ENCODE data around the gene JAZF1. TPM values are rescaled to one million over a fixed set of nuclear protein-coding genes. Genes with fewer than 3 reads are reported as not detected.

Gene JAZF1
- total and polyA plus RNA-seq, 2 of the 4 experiments (the other 2 are of a cell fraction) = 8.4 to 10.5 TPM

DNA sequence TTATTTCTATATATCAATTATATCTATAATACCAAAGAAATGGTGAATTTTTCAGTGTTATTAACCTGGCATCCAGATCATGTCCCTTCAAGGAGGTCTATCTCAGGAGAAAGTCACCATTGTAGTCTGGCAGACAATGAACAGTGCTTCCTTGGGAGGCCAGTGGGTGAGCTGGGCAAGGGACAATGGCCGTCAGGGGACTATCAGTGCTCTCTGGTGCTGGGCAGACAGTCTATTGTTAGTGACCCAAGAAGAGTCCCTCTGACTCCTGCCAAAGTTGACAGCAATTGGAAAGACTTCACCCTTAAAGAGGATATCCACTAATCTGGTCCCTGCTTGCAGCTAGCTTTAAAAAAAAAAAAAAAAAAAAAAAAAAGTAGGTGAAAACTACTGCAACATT, 7.1 kb downstream of the JAZF1 start:
- no peak overlapping the region for H2AK9ac ChIP-seq (replicated peaks; ENCODE audit: low read depth, low read length, poor library complexity)
- no peak overlapping the region for H2BK120ac ChIP-seq (ENCODE audit: low read depth, low read length)
- peaks cover 36 to 73% of the 10 kb centered on the region in 2 experiments for H3K79me1 ChIP-seq (ENCODE audit: low read depth in 1 of 2, low read length in 2 of 2)
- H3K4ac ChIP-seq (ENCODE audit: low read depth, low read length) = no peak overlapping the region
- no peak overlapping the region for H3K4me2 ChIP-seq (ENCODE audit: low read depth, low read length)
- H3K27ac ChIP-seq (ENCODE audit: insufficient read depth, low read length) = no peak overlapping the region
- H3K56ac ChIP-seq (ENCODE audit: extremely low read depth, insufficient read depth, low read length) = no peak overlapping the region
- no peak overlapping the region for H4K5ac ChIP-seq (ENCODE audit: low read depth, low read length)
- no peak for TF ChIP-seq POLR2A (IDR thresholded peaks at IDR 0.05; ENCODE audit: low read depth, low read length)
- TF ChIP-seq, protein P1, sequence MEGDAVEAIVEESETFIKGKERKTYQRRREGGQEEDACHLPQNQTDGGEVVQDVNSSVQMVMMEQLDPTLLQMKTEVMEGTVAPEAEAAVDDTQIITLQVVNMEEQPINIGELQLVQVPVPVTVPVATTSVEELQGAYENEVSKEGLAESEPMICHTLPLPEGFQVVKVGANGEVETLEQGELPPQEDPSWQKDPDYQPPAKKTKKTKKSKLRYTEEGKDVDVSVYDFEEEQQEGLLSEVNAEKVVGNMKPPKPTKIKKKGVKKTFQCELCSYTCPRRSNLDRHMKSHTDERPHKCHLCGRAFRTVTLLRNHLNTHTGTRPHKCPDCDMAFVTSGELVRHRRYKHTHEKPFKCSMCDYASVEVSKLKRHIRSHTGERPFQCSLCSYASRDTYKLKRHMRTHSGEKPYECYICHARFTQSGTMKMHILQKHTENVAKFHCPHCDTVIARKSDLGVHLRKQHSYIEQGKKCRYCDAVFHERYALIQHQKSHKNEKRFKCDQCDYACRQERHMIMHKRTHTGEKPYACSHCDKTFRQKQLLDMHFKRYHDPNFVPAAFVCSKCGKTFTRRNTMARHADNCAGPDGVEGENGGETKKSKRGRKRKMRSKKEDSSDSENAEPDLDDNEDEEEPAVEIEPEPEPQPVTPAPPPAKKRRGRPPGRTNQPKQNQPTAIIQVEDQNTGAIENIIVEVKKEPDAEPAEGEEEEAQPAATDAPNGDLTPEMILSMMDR (conservative IDR thresholded peaks at IDR 0.05; ENCODE audit: low read depth, low read length) = no peak
- TF ChIP-seq RAD21 (IDR thresholded peaks at IDR 0.05; ENCODE audit: low read length) = no peak
- TF ChIP-seq, protein P2, sequence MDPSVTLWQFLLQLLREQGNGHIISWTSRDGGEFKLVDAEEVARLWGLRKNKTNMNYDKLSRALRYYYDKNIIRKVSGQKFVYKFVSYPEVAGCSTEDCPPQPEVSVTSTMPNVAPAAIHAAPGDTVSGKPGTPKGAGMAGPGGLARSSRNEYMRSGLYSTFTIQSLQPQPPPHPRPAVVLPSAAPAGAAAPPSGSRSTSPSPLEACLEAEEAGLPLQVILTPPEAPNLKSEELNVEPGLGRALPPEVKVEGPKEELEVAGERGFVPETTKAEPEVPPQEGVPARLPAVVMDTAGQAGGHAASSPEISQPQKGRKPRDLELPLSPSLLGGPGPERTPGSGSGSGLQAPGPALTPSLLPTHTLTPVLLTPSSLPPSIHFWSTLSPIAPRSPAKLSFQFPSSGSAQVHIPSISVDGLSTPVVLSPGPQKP (IDR thresholded peaks at IDR 0.05; ENCODE audit: borderline replicate concordance, low read depth, low read length) = no peak
- no peak for TF ChIP-seq CEBPB (IDR thresholded peaks at IDR 0.05; ENCODE audit: low read depth, low read length)
- no peak for TF ChIP-seq MXI1 (IDR thresholded peaks at IDR 0.05; ENCODE audit: borderline replicate concordance, low read depth, low read length)
- no peak for TF ChIP-seq NFE2L2 (IDR thresholded peaks at IDR 0.05; ENCODE audit: low read depth, low read length)
- no peak for TF ChIP-seq MAFK (IDR thresholded peaks at IDR 0.05; ENCODE audit: low read depth, low read length)
- no peak for TF ChIP-seq CHD1 (IDR thresholded peaks at IDR 0.05; ENCODE audit: low read depth, low read length)
- no peak for TF ChIP-seq RCOR1 (IDR thresholded peaks at IDR 0.05; ENCODE audit: insufficient replicate concordance, low read length)
- TF ChIP-seq SMC3 (IDR thresholded peaks at IDR 0.05; ENCODE audit: low read depth, low read length) = no peak
- no peak for TF ChIP-seq BHLHE40 (IDR thresholded peaks at IDR 0.05; ENCODE audit: low read depth, low read length)
- no peak for TF ChIP-seq MAZ (IDR thresholded peaks at IDR 0.05; ENCODE audit: borderline replicate concordance, low read depth, low read length)
- no peak for TF ChIP-seq FOS (IDR thresholded peaks at IDR 0.05; ENCODE audit: low read depth, low read length)
- TF ChIP-seq RFX5 (IDR thresholded peaks at IDR 0.05; ENCODE audit: low read depth, low read length) = no peak
- TF ChIP-seq, protein P3, sequence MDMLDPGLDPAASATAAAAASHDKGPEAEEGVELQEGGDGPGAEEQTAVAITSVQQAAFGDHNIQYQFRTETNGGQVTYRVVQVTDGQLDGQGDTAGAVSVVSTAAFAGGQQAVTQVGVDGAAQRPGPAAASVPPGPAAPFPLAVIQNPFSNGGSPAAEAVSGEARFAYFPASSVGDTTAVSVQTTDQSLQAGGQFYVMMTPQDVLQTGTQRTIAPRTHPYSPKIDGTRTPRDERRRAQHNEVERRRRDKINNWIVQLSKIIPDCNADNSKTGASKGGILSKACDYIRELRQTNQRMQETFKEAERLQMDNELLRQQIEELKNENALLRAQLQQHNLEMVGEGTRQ (IDR thresholded peaks at IDR 0.05; ENCODE audit: low read depth, low read length) = no peak
- peaks cover 15% of the 10 kb centered on the region for H3K4me1 ChIP-seq (ENCODE audit: control insufficient read depth, insufficient read depth, low read length)
- H3K18ac ChIP-seq (ENCODE audit: low read depth, low read length) = no peak overlapping the region
- H2BK20ac ChIP-seq (ENCODE audit: low read depth, low read length) = 0 out of 2 replicates have a peak overlapping the region, but pooled peaks have one; percentile 21
- H3K14ac ChIP-seq (replicated peaks; ENCODE audit: low read depth, low read length) = no peak overlapping the region
- H2BK5ac ChIP-seq (ENCODE audit: low read depth, low read length, poor library complexity, severe bottlenecking) = no peak overlapping the region
- peaks cover 7% of the 10 kb centered on the region; the same call in 1 of the 2 replicates for H4K20me1 ChIP-seq (ENCODE audit: insufficient read depth, low read length)
- peaks cover 17% of the 10 kb centered on the region for H3K9me1 ChIP-seq (ENCODE audit: insufficient read depth, low read length)
- in situ Hi-C loops (cut with MboI; ENCODE audit: low sequenced_read_pairs) = no loop called here
- no peaks in the 10 kb centered on the region; the same call in 1 of the 2 replicates for H3K36me3 ChIP-seq (ENCODE audit: control insufficient read depth, insufficient read depth, low read length)
- H2AK5ac ChIP-seq (ENCODE audit: low read depth, low read length) = no peak overlapping the region
- H2AFZ ChIP-seq (replicated peaks; ENCODE audit: low read length, poor library complexity) = no peak overlapping the region
- DNase-seq (no peak), ATAC-seq (ENCODE audit: low read depth) (no peak)
- WGBS, 2 experiments (ENCODE audit: extremely low coverage in 2 of 2, insufficient read length in 1 of 2) = no CpG with 5 or more reads among the region's 1 CpG
- H3K9me3 ChIP-seq (ENCODE audit: control insufficient read depth, insufficient read depth, low read length) = no peaks in the 10 kb centered on the region
- peak overlapping the region; percentile 19; the same call in 1 of the 2 replicates for H4K91ac ChIP-seq (ENCODE audit: insufficient read depth, low read depth, low read length)
- no peak overlapping the region for H3K23ac ChIP-seq (ENCODE audit: low read depth, low read length)
- no peak overlapping the region for H3K4me3 ChIP-seq (ENCODE audit: insufficient read depth, low read depth, low read length)
- dilution Hi-C loops (cut with HindIII; ENCODE audit: low sequenced_read_pairs, unreplicated experiment) = no loop called here
- ChIA-PET CTCF (no interaction called here), POLR2A (ENCODE audit: unreplicated experiment) (interaction anchor here (0.6 kb wide), 1 partner anchor 37 kb away, joined by 7 read pairs; no protein-coding TSS in a partner anchor)
- no TSS peak for BruUV-seq (replicated peaks)
- no peak overlapping the region for H2BK15ac ChIP-seq (ENCODE audit: low read depth, low read length)
- intact Hi-C loops (cut with micrococcal nuclease) = no loop called here
- H3K27me3 ChIP-seq (ENCODE audit: control insufficient read depth, insufficient read depth, low read length) = no peaks in the 10 kb centered on the region
- peak overlapping the region in 1 of 2 experiments; percentile 24; a peak in 1 of 4 replicates for H4K8ac ChIP-seq (ENCODE audit: low read depth in 2 of 2, low read length in 2 of 2)
- no peak overlapping the region for H3K9ac ChIP-seq (ENCODE audit: low read depth, low read length)

All from IMR-90 (cell line).